HG02588 (cell line): ENCODE data around the gene STAT4.

Experiments used
- ATAC-seq: cut with Tn5 transposase; IDR thresholded peaks from one replicate; pipeline ENCODE4 v1.9.1; 2021; ENCODE audit warnings: mild to moderate bottlenecking, moderate library complexity; ENCODE audit not compliant: unreplicated experiment

Gene STAT4

GRCh38 chr2:191048073-191048472, 102.7 kb downstream of the STAT4 start:
- no peak for ATAC-seq

- no peak for ATAC-seq
Measured at GRCh38 chr2:191045141-191045540, 105.7 kb downstream of the STAT4 start.

- no peak for ATAC-seq
Measured at GRCh38 chr2:191043438-191043837, 107.4 kb downstream of the STAT4 start.

- no peak for ATAC-seq
Measured at GRCh38 chr2:191041418-191042161, 109.2 kb downstream of the STAT4 start.

- ATAC-seq: no peak
Measured at GRCh38 chr2:191039616-191040015, 111.2 kb downstream of the STAT4 start.

GRCh38 chr2:191038741-191039140, 112.1 kb downstream of the STAT4 start:
- no peak for ATAC-seq

GRCh38 chr2:191038241-191038725, 112.5 kb downstream of the STAT4 start:
- ATAC-seq: no peak

- no peak for ATAC-seq
Measured at GRCh38 chr2:191037351-191037750, 113.4 kb downstream of the STAT4 start.

GRCh38 chr2:191036363-191036762, 114.4 kb downstream of the STAT4 start:
- ATAC-seq: no peak

- no peak for ATAC-seq
Measured at GRCh38 chr2:191032588-191033429, 118.0 kb downstream of the STAT4 start.

- no peak for ATAC-seq
Measured at GRCh38 chr2:191031256-191031655, 119.5 kb downstream of the STAT4 start.

GRCh38 chr2:191030521-191031154, 120.2 kb downstream of the STAT4 start:
- peak; percentile 86 for ATAC-seq

GRCh38 chr2:191029280-191029950, 121.4 kb downstream of the STAT4 start:
- no peak for ATAC-seq

- no peak for ATAC-seq
Measured at GRCh38 chr2:191026377-191026776, 124.4 kb downstream of the STAT4 start.

GRCh38 chr2:191025135-191025534, 125.7 kb downstream of the STAT4 start:
- ATAC-seq: no peak

- ATAC-seq: no peak
Measured at GRCh38 chr2:191023235-191023679, 127.5 kb downstream of the STAT4 start.

- peak; percentile 24 for ATAC-seq
Measured at GRCh38 chr2:191020742-191021381, 129.9 kb downstream of the STAT4 start.

- peak; percentile 73 for ATAC-seq
Measured at GRCh38 chr2:191020221-191020741, 130.5 kb downstream of the STAT4 start.

- ATAC-seq: no peak
Measured at GRCh38 chr2:191019376-191019775, 131.4 kb downstream of the STAT4 start.

GRCh38 chr2:191018643-191019119, 132.1 kb downstream of the STAT4 start:
- ATAC-seq: no peak
